Testis (tissue), 2 donors: ENCODE results near the gene NUTF2.

Source experiments
- POLR2A ChIP-seq: fragments of 450-650 bp; IDR thresholded peaks from one replicate; pipeline ENCODE4 v1.6.1; 2017; ENCODE audit warnings: antibody characterized with exemption, mild to moderate bottlenecking, moderate library complexity
- TF ChIP-seq, protein P1 (sequence below), 3 experiments: fragments of 450-650 bp in 2 of 3; fragments of 200-600 bp in 1 of 3; sonication (generic) in 1 of 3; IDR thresholded peaks; one replicate each; pipeline ENCODE4 v1.5.1; 2016 to 2019; ENCODE audit warnings: antibody characterized with exemption in 3 of 3, mild to moderate bottlenecking in 2 of 3, moderate library complexity in 1 of 3

- TF ChIP-seq, protein P1, sequence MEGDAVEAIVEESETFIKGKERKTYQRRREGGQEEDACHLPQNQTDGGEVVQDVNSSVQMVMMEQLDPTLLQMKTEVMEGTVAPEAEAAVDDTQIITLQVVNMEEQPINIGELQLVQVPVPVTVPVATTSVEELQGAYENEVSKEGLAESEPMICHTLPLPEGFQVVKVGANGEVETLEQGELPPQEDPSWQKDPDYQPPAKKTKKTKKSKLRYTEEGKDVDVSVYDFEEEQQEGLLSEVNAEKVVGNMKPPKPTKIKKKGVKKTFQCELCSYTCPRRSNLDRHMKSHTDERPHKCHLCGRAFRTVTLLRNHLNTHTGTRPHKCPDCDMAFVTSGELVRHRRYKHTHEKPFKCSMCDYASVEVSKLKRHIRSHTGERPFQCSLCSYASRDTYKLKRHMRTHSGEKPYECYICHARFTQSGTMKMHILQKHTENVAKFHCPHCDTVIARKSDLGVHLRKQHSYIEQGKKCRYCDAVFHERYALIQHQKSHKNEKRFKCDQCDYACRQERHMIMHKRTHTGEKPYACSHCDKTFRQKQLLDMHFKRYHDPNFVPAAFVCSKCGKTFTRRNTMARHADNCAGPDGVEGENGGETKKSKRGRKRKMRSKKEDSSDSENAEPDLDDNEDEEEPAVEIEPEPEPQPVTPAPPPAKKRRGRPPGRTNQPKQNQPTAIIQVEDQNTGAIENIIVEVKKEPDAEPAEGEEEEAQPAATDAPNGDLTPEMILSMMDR (IDR thresholded peaks at IDR 0.05): no peak
- TF ChIP-seq POLR2A: no peak
Measured at GRCh38 chr16:67837811-67838210, 8.9 kb upstream of the NUTF2 start.
